ENCODE results near the gene NAPA.

Gene NAPA

DNA sequence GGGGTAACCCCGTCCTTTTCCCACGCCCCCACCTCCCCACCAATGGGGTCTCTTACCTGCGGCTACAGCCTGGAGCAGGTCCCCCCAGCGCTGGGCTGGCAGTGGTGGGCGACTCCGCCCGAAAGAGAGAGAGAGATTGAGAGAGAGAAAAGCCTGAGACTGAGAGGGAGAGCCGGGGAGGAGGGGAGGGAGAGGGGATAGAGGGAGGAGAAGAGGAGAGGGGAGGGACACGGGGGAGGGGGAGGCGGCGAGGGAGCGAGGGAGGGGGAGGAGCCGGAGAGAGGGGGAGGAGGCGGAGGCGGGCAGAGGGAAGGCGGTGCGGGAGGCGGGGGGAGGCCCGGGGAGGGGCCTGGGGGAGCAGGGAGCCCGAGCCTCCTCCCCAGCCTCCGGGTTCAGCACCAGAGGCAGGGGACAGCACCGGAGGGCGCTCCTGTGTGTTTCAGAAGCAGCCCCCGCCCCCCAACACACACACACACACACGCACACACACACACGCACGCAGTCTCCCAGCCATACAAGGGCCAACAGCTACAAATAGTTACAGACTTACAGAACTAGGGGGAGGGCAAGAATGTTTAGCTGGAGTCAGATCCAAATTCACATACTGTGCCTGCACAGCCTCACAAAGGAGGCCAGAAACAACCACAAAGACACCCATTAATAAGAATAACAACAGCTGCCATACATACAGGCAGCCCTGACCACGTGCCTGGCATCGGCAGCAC lies 43.0 kb downstream of the NAPA start, which contains the start of gene SLC8A2:
Gene SLC8A2 (minus strand): TSS at position 161 of the 725 bp plus-strand sequence. CDS start 5,490 bp downstream, outside the sequence.
- no peak within 1 kb of the TSS for H3K27ac ChIP-seq (ENCODE audit: low read depth, low read length, severe bottlenecking)
- H3K36me3 ChIP-seq (ENCODE audit: control insufficient read depth, insufficient read depth, low read length) = no peaks in the 10 kb centered on the region
- peak within 1 kb of the TSS; percentile 38 for H3K4me3 ChIP-seq (ENCODE audit: extremely low read depth, insufficient read depth, low read length, poor library complexity, severe bottlenecking)
- no peaks in the 10 kb centered on the region for H3K4me1 ChIP-seq (ENCODE audit: control insufficient read depth, insufficient read depth, low read length, poor library complexity, severe bottlenecking)
- 12 to 55% methylated on average over 2 to 7 of the region's 29 CpGs for WGBS, 2 experiments (ENCODE audit: insufficient coverage in 2 of 2)
- H3K9me3 ChIP-seq (ENCODE audit: control insufficient read depth, low read length) = no peaks in the 10 kb centered on the region

GRCh38 chr19:47471381-47471732 lies 43.5 kb downstream of the NAPA start:
- H3K36me3 ChIP-seq (ENCODE audit: control insufficient read depth, insufficient read depth, low read length) = no peaks in the 10 kb centered on the region

DNA sequence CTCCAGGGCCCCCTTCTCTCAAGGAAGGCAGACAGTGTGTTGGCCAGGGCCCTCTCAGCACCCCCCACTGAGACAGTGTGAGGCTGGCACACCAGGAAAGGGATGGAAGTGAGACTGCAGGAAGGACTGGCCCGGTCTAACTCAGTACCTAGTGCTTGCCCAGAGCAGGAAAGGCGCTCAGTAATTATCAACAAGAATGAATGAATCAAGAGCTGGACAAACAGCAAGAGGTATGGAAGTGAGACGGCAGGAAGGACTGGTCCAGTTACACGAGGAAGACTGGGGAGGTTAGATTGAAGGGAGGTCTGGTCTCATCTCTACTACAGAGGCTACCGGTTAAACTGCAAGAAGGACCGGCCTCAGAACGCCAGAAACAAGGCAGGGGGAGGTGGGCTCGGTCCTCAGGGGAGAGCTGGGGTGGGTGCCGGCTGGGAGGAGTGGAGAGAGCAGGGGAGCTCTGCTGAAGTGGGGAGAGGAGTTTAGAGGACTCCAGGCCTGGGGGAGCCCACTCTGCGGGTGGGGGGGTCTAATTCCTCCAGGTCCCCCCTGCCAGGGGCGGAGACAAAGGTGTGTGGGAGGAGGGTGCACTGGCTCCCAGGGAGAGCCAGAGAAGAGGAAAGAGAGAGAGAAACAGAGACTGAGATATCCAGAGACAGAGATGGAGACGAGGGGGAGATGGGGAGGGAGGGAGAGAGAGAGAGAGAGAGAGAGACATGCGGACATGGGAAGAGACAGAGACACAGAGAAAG lies 44.2 kb downstream of the NAPA start:
- Histone ChIP-seq H3K4me3 (ENCODE audit: extremely low read depth, insufficient read depth, low read length, poor library complexity, severe bottlenecking) (no peak overlapping the region), H3K36me3 (ENCODE audit: control insufficient read depth, insufficient read depth, low read length) (no peaks in the 10 kb centered on the region), H3K9me3 (ENCODE audit: control insufficient read depth, low read length) (no peaks in the 10 kb centered on the region), H3K27ac (ENCODE audit: low read depth, low read length, severe bottlenecking) (no peak overlapping the region), H3K4me1 (ENCODE audit: control insufficient read depth, insufficient read depth, low read length, poor library complexity, severe bottlenecking) (no peaks in the 10 kb centered on the region)
- 32 to 45% methylated on average over 10 to 12 of the region's 13 CpGs for WGBS, 2 experiments (ENCODE audit: insufficient coverage in 2 of 2)

More at GRCh38 chr19:47471381-47471732, 43.5 kb downstream of the NAPA start:
- no peaks in the 10 kb centered on the region for H3K9me3 ChIP-seq (ENCODE audit: control insufficient read depth, low read length)
- WGBS, 2 experiments (ENCODE audit: insufficient coverage in 2 of 2) = 2 to 6% methylated on average over 4 to 7 of the region's 16 CpGs
- no peak overlapping the region for H3K27ac ChIP-seq (ENCODE audit: low read depth, low read length, severe bottlenecking)
- peak overlapping the region; percentile 38 for H3K4me3 ChIP-seq (ENCODE audit: extremely low read depth, insufficient read depth, low read length, poor library complexity, severe bottlenecking)
- H3K4me1 ChIP-seq (ENCODE audit: control insufficient read depth, insufficient read depth, low read length, poor library complexity, severe bottlenecking) = no peaks in the 10 kb centered on the region

- Histone ChIP-seq H3K4me1 (ENCODE audit: control insufficient read depth, insufficient read depth, low read length, poor library complexity, severe bottlenecking) (no peaks in the 10 kb centered on the region), H3K9me3 (ENCODE audit: control insufficient read depth, low read length) (no peaks in the 10 kb centered on the region), H3K36me3 (ENCODE audit: control insufficient read depth, insufficient read depth, low read length) (no peaks in the 10 kb centered on the region), H3K27ac (ENCODE audit: low read depth, low read length, severe bottlenecking) (no peak overlapping the region), H3K4me3 (ENCODE audit: extremely low read depth, insufficient read depth, low read length, poor library complexity, severe bottlenecking) (no peak overlapping the region)
- WGBS, 2 experiments (ENCODE audit: insufficient coverage in 2 of 2) = 60 to 62% methylated on average over 7 to 10 of the region's 12 CpGs
Observed at GRCh38 chr19:47469719-47470118, 45.1 kb downstream of the NAPA start.

DNA sequence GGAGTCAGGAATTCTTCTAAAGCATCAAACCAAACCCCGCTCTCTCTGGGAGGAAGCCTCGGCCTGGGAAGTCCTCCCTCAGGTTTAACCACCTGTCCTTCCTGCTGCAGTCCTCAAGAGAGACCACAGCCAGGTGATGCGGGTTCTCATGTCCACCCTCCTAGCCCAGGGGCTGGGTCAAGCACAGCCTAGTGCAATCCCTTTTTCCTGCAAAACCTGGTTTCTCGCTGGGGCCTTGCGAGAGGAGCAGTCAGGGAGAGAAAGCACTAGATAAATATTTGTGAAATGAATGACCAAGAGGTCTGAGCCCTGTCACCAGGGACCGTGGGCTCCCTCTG lies 45.5 kb downstream of the NAPA start:
- H3K9me3 ChIP-seq (ENCODE audit: control insufficient read depth, low read length) = no peaks in the 10 kb centered on the region
- H3K27ac ChIP-seq (ENCODE audit: low read depth, low read length, severe bottlenecking) = no peak overlapping the region
- H3K36me3 ChIP-seq (ENCODE audit: control insufficient read depth, insufficient read depth, low read length) = no peaks in the 10 kb centered on the region
- no peak overlapping the region for H3K4me3 ChIP-seq (ENCODE audit: extremely low read depth, insufficient read depth, low read length, poor library complexity, severe bottlenecking)
- WGBS, 2 experiments (ENCODE audit: insufficient coverage in 2 of 2) = 29 to 38% methylated on average over 2 to 3 of the region's 6 CpGs
- H3K4me1 ChIP-seq (ENCODE audit: control insufficient read depth, insufficient read depth, low read length, poor library complexity, severe bottlenecking) = no peaks in the 10 kb centered on the region

DNA sequence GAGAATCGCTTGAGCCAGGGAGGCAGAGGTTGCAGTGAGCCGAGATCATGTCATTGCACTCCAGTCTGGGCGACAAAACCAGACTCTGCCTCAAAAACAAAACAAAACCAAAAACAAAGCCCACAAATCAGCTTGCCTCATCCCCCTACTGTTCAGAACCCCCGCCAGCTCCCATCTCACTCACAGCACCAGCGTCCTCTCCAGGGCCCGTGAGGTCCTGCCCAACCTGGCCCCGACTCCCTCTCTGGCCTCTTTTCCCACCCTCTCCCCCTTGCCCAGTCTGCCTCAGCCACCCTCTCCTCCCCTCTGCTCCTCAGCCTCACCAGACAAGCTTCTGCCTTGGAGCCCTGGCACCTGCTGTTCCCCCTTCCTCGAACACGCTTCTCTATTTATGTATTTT lies 46.9 kb downstream of the NAPA start:
- H3K9me3 ChIP-seq (ENCODE audit: control insufficient read depth, low read length) = no peaks in the 10 kb centered on the region
- H3K27ac ChIP-seq (ENCODE audit: low read depth, low read length, severe bottlenecking) = no peak overlapping the region
- H3K4me3 ChIP-seq (ENCODE audit: extremely low read depth, insufficient read depth, low read length, poor library complexity, severe bottlenecking) = no peak overlapping the region
- 60 to 67% methylated on average over 6 to 7 of the region's 9 CpGs for WGBS, 2 experiments (ENCODE audit: insufficient coverage in 2 of 2)
- no peaks in the 10 kb centered on the region for H3K36me3 ChIP-seq (ENCODE audit: control insufficient read depth, insufficient read depth, low read length)
- no peaks in the 10 kb centered on the region for H3K4me1 ChIP-seq (ENCODE audit: control insufficient read depth, insufficient read depth, low read length, poor library complexity, severe bottlenecking)

- WGBS, 2 experiments (ENCODE audit: insufficient coverage in 2 of 2) = 94 to 95% methylated on average over 23 to 27 of the region's 27 CpGs
- Histone ChIP-seq H3K4me3 (ENCODE audit: extremely low read depth, insufficient read depth, low read length, poor library complexity, severe bottlenecking) (no peak overlapping the region), H3K36me3 (ENCODE audit: control insufficient read depth, insufficient read depth, low read length) (no peaks in the 10 kb centered on the region), H3K9me3 (ENCODE audit: control insufficient read depth, low read length) (no peaks in the 10 kb centered on the region), H3K4me1 (ENCODE audit: control insufficient read depth, insufficient read depth, low read length, poor library complexity, severe bottlenecking) (no peaks in the 10 kb centered on the region), H3K27ac (ENCODE audit: low read depth, low read length, severe bottlenecking) (no peak overlapping the region)
Observed at GRCh38 chr19:47465957-47466356, 48.9 kb downstream of the NAPA start.

DNA sequence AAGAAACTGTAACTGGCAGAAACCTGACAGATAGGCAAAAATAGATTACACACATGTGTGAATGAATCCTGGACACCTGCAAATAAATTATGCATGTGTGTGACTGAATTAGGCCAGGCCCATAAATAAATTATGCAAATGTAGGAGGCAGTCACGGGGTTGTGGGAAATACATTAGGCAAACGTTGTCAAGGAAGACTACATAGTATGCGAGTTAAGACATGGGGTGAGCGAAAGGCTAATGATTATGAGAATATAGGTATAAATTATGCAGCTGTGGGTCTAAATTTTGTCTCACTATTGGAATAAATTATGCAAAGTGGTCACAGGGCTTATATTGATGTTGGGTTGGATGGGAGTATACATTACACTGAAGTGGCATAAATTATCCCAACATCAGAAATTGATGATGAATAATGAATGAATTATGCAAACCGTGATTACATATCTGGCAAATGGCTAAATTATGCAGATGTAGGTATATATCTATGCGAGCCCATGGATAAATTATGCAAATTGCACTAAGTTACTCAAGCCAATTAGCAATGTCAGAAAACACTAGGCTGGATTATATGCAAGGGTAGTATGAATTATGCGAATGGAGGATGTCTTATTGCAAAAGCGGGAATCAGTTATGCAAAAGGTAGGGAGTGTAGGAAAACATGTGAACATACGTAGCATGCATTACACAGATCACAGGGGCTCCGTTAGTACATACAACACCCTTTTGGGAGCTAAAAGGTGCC lies 50.0 kb downstream of the NAPA start:
- 83 to 86% methylated on average over 9 to 10 of the region's 10 CpGs for whole genome bisulfite sequencing, 2 experiments (ENCODE audit: insufficient coverage in 2 of 2)

GRCh38 chr19:47461876-47462275 lies 53.0 kb downstream of the NAPA start:
- 90% methylated on average over 3 of the region's 5 CpGs for WGBS, 2 experiments (ENCODE audit: insufficient coverage in 2 of 2)

More for the DNA sequence above, 50.0 kb downstream of the NAPA start:
- H3K36me3 ChIP-seq (ENCODE audit: control insufficient read depth, insufficient read depth, low read length) = no peaks in the 10 kb centered on the region
- H3K4me1 ChIP-seq (ENCODE audit: control insufficient read depth, insufficient read depth, low read length, poor library complexity, severe bottlenecking) = no peaks in the 10 kb centered on the region
- no peaks in the 10 kb centered on the region for H3K9me3 ChIP-seq (ENCODE audit: control insufficient read depth, low read length)
- no peak overlapping the region for H3K27ac ChIP-seq (ENCODE audit: low read depth, low read length, severe bottlenecking)
- H3K4me3 ChIP-seq (ENCODE audit: extremely low read depth, insufficient read depth, low read length, poor library complexity, severe bottlenecking) = no peak overlapping the region

DNA sequence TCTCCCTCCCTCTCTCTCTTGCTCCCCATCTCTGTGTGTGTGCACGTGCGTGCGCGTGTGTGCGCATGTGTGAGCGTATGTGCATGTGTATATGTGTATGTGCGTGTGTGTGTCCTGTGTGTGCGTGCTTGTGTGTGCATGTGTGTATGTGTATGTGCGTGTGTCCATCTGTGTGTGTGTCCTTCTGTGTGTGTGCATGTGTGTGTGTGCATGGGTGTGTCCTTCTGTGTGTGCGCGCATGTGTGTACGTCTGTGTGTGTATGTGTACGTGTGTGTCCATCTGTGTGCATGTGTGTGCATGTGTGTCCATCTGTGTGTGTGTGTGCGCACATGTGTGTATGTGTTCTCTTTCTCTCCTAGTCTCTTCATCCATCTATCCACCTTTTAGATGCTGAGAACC lies 55.4 kb downstream of the NAPA start:
- Histone ChIP-seq H3K9me3 (ENCODE audit: control insufficient read depth, low read length) (peaks cover 8% of the 10 kb centered on the region), H3K4me3 (ENCODE audit: extremely low read depth, insufficient read depth, low read length, poor library complexity, severe bottlenecking) (no peak overlapping the region), H3K27ac (ENCODE audit: low read depth, low read length, severe bottlenecking) (no peak overlapping the region), H3K36me3 (ENCODE audit: control insufficient read depth, insufficient read depth, low read length) (no peaks in the 10 kb centered on the region), H3K4me1 (ENCODE audit: control insufficient read depth, insufficient read depth, low read length, poor library complexity, severe bottlenecking) (no peaks in the 10 kb centered on the region)
- 93 to 97% methylated on average over 4 to 6 of the region's 14 CpGs for WGBS, 2 experiments (ENCODE audit: insufficient coverage in 2 of 2)

More at GRCh38 chr19:47461876-47462275, 53.0 kb downstream of the NAPA start:
- no peaks in the 10 kb centered on the region for H3K9me3 ChIP-seq (ENCODE audit: control insufficient read depth, low read length)
- no peak overlapping the region for H3K27ac ChIP-seq (ENCODE audit: low read depth, low read length, severe bottlenecking)
- no peak overlapping the region for H3K4me3 ChIP-seq (ENCODE audit: extremely low read depth, insufficient read depth, low read length, poor library complexity, severe bottlenecking)
- H3K36me3 ChIP-seq (ENCODE audit: control insufficient read depth, insufficient read depth, low read length) = no peaks in the 10 kb centered on the region
- H3K4me1 ChIP-seq (ENCODE audit: control insufficient read depth, insufficient read depth, low read length, poor library complexity, severe bottlenecking) = no peaks in the 10 kb centered on the region
